Measurements from ENCODE around the gene ZCCHC14. TPM values are rescaled to one million over a fixed set of nuclear protein-coding genes. Genes with fewer than 3 reads are reported as not detected.

Gene ZCCHC14
- total RNA-seq, 1 experiment from 2014 or later = 37.8 TPM

DNA sequence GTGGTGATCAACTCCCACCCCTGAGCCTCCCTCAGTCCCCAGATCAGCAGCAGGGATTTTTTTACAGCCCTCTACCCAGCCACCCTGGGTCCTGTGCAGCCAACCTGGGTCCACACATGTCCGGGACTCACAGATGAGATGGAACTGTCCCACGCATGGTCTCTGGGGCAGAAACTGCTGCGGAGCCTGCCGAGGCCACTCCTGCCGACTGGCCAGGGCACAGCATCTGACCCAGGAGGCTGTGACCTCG is 48.0 kb upstream of the ZCCHC14 start:
- H3K36me3 ChIP-seq (ENCODE audit: control insufficient read depth in 1 of 2, insufficient read depth in 2 of 2, low read length in 2 of 2) = no peaks in the 10 kb centered on the region
- POLR2A ChIA-PET = no interaction called here
- CTCF ChIA-PET = no interaction called here
- no peaks in the 10 kb centered on the region for H3K4me1 ChIP-seq (ENCODE audit: control insufficient read depth in 1 of 2, insufficient read depth in 2 of 2, low read length in 2 of 2)
- no peak overlapping the region for H3K4me3 ChIP-seq (replicated peaks in 1 of 2; ENCODE audit: low read depth in 1 of 2, low read length in 2 of 2)
- RAD21 ChIA-PET (ENCODE audit: low non-redundant PET in 1 of 2, low total read pairs in 2 of 2, uncharacterized antibody in 2 of 2, unreplicated experiment in 2 of 2) = no interaction called here
- H3K27me3 ChIP-seq (ENCODE audit: insufficient read depth, low read length) = peaks cover 30% of the 10 kb centered on the region; the same call in 1 of the 2 replicates
- BruUV-seq (replicated peaks) = no TSS peak
- ATAC-seq = no peak
- no peak overlapping the region for H2AFZ ChIP-seq (ENCODE audit: low read depth, low read length, poor library complexity, severe bottlenecking)
- DNase-seq (ENCODE audit: low read depth, low spot score) = no peak
- H3K9ac ChIP-seq (ENCODE audit: low read length) = no peak overlapping the region
- H3K9me3 ChIP-seq (ENCODE audit: control insufficient read depth in 1 of 2, insufficient read depth in 1 of 2, low read depth in 1 of 2, low read length in 2 of 2) = no peaks in the 10 kb centered on the region; a peak in 2 of 4 replicates
- H3K4me2 ChIP-seq (ENCODE audit: low read length) = no peak overlapping the region
- no peaks in the 10 kb centered on the region for H3K9me2 ChIP-seq (ENCODE audit: insufficient read depth)
- H3K79me2 ChIP-seq (ENCODE audit: insufficient read depth, low read length) = no peaks in the 10 kb centered on the region
- no peak overlapping the region for H3K27ac ChIP-seq (ENCODE audit: low read depth, low read length)
- TF ChIP-seq MAX (IDR thresholded peaks at IDR 0.05) (no peak), EZH2phosphoT487 (IDR thresholded peaks at IDR 0.05; ENCODE audit: borderline replicate concordance) (no peak), CEBPB (IDR thresholded peaks at IDR 0.05; ENCODE audit: low read depth) (no peak), JUND (IDR thresholded peaks at IDR 0.05) (no peak), POLR2AphosphoS5 (IDR thresholded peaks at IDR 0.05; ENCODE audit: low read depth, low read length) (no peak), SIN3A (IDR thresholded peaks at IDR 0.05; ENCODE audit: low read depth) (no peak), SP1 (IDR thresholded peaks at IDR 0.05; ENCODE audit: low read depth) (no peak), SRF (IDR thresholded peaks at IDR 0.05; ENCODE audit: low read depth) (no peak), RAD21 (IDR thresholded peaks at IDR 0.05; ENCODE audit: low read depth) (no peak), ATF3 (IDR thresholded peaks at IDR 0.05) (no peak), EZH2 (IDR thresholded peaks at IDR 0.05) (no peak), REST (IDR thresholded peaks at IDR 0.05; ENCODE audit: low read depth) (no peak), ELF1 (IDR thresholded peaks at IDR 0.05; ENCODE audit: borderline replicate concordance, low read depth) (no peak)
- TF ChIP-seq, protein P1, sequence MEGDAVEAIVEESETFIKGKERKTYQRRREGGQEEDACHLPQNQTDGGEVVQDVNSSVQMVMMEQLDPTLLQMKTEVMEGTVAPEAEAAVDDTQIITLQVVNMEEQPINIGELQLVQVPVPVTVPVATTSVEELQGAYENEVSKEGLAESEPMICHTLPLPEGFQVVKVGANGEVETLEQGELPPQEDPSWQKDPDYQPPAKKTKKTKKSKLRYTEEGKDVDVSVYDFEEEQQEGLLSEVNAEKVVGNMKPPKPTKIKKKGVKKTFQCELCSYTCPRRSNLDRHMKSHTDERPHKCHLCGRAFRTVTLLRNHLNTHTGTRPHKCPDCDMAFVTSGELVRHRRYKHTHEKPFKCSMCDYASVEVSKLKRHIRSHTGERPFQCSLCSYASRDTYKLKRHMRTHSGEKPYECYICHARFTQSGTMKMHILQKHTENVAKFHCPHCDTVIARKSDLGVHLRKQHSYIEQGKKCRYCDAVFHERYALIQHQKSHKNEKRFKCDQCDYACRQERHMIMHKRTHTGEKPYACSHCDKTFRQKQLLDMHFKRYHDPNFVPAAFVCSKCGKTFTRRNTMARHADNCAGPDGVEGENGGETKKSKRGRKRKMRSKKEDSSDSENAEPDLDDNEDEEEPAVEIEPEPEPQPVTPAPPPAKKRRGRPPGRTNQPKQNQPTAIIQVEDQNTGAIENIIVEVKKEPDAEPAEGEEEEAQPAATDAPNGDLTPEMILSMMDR (IDR thresholded peaks at IDR 0.05 in 2 of 3, conservative IDR thresholded peaks at IDR 0.05 in 1 of 3; ENCODE audit: borderline replicate concordance in 1 of 3, insufficient read depth in 1 of 3, low read depth in 2 of 3, low read length in 2 of 3) = no peak
- intact Hi-C loops (cut with micrococcal nuclease) = no loop called here
- no peaks in the 10 kb centered on the region for H4K20me1 ChIP-seq (ENCODE audit: insufficient read depth)

Measured in HCT116 (cell line).